ENCODE measurements around the gene LSM6.
A peak's percentile ranks its signal among the peaks of the same experiment; 100 is the strongest.

DNA sequence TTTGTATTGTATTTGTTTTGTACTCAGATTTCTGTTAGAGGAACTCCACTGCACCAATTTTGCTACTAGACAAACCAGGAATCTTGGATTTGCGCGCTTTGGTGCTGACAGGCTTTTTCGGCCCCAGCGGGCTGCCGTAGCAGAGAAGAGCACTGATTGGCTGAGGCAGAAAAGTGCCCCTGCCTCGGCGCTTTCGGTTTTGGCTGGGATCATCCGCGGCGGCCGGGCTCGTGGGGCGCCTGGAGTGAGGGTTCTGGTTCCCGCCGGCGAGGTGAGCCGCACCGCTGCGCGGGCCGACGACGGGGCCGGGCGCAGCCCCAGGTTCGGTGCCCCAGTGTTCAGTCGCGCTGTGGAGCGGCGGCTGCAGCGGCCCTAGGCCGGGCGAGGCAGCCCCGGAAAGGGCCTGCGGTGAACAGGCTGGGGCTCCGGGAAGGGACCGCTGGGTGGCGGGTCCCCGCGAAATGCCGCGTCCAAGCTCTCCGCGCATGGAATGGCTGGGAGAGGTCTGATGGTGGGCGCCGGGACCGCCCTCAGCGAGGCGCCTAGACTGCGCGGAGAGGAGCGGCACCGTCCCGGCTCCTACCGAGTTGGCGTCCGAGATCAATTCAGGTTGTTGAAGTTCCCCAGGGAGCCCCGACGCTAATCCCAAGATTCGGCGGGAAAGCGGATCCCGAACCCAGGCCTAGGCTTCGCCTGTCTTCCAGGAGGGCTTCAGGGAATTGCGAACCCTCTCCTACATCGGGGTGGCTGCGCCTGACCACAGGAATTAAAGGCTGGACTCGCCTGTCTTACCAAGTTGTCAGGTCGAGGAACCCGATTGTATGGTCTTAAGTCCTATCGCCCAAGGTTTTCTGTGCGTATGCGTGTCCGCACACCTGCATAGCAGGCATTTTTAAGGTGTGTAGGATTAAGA is at the start of gene LSM6:
- peak in 1 of 4 donors; percentile 35 for TF ChIP-seq POLR2A (IDR thresholded peaks at IDR 0.05)
- TF ChIP-seq, protein P1, sequence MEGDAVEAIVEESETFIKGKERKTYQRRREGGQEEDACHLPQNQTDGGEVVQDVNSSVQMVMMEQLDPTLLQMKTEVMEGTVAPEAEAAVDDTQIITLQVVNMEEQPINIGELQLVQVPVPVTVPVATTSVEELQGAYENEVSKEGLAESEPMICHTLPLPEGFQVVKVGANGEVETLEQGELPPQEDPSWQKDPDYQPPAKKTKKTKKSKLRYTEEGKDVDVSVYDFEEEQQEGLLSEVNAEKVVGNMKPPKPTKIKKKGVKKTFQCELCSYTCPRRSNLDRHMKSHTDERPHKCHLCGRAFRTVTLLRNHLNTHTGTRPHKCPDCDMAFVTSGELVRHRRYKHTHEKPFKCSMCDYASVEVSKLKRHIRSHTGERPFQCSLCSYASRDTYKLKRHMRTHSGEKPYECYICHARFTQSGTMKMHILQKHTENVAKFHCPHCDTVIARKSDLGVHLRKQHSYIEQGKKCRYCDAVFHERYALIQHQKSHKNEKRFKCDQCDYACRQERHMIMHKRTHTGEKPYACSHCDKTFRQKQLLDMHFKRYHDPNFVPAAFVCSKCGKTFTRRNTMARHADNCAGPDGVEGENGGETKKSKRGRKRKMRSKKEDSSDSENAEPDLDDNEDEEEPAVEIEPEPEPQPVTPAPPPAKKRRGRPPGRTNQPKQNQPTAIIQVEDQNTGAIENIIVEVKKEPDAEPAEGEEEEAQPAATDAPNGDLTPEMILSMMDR (IDR thresholded peaks at IDR 0.05): peak in 1 of 7 experiments; percentile 17
- TF ChIP-seq EP300 (IDR thresholded peaks at IDR 0.05): no peak

All from stomach (tissue), 4 donors.